HG03025 (cell line): Measurements from ENCODE around the gene SCUBE1.

Source experiments
- ATAC-seq: cut with Tn5 transposase; IDR thresholded peaks from one replicate; pipeline ENCODE4 v1.9.1; 2021; ENCODE audit warnings: mild to moderate bottlenecking, moderate library complexity; ENCODE audit not compliant: unreplicated experiment, low FRiP score

Gene SCUBE1

GRCh38 chr22:43150731-43151206 is 192.4 kb downstream of the SCUBE1 start:
- ATAC-seq, result no peak

DNA sequence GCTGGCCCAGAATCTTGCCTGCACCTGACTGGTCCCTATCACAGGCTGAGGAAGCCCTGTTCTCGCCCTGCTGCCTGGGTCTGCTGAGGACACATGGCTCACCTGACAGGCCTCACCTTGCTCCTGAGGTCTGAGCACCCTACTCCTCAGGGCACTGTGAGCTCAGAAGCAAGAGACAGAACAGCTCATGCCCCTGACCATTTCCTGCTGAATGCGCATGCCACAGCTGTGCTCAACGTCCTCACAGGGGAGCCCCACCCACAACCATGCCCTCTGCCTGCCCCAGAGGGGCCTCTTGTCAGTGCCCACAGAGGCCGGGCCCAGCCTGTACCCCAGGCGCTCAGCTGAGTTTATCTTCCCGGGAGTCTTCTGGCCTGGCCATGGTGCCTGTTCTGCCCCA is 194.6 kb downstream of the SCUBE1 start:
- no peak for ATAC-seq

DNA sequence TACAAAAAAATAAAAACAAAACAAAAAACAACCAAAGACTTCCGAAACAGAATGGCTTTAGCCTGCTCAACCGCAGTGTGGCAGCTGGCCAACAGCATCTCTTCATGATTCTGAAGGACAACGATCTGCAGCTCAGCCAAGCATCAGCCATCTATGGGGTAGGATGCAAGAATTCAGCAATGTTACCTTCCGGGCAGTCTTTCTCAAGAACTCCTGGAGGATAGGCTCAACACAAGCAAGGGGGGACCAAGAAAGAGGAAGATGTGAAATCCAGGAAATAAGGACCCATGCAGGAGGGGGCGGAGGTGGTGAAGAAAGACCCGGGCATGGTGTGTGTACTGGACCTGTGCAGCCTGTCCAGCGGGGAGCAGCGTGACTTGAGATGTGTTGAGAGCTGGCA is 195.4 kb downstream of the SCUBE1 start:
- ATAC-seq, result no peak
